ENCODE measurements around the gene FBXO31.

The FBXO31 gene, protein sequence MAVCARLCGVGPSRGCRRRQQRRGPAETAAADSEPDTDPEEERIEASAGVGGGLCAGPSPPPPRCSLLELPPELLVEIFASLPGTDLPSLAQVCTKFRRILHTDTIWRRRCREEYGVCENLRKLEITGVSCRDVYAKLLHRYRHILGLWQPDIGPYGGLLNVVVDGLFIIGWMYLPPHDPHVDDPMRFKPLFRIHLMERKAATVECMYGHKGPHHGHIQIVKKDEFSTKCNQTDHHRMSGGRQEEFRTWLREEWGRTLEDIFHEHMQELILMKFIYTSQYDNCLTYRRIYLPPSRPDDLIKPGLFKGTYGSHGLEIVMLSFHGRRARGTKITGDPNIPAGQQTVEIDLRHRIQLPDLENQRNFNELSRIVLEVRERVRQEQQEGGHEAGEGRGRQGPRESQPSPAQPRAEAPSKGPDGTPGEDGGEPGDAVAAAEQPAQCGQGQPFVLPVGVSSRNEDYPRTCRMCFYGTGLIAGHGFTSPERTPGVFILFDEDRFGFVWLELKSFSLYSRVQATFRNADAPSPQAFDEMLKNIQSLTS

DNA sequence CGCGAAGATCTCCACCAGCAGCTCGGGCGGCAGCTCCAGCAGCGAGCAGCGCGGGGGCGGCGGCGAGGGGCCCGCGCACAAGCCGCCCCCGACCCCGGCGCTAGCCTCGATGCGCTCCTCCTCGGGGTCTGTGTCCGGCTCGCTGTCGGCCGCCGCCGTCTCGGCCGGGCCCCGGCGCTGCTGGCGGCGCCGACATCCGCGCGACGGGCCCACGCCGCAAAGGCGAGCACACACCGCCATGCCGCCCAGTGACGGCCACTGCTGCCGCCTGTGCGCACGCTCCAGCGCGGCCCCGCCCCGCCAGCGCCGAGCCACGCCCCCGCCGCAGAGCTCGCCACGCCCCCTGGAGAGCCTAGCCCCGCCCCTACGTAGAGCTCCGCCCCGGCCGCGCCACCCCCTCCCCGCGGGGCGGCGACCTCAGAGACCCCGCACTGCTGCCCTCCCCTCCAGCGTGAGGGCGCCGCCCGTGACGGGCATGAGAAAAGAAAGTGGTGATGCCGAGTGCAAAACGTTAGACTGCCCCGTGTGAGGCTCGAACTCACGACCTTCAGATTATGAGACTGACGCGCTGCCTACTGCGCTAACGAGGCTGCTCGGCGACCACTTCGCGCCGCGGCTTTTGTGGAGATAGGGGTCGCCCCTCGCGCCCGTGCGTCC is at the start of gene FBXO31:
FBXO31 (minus strand) TSS at position 272 of the 657 bp plus-strand sequence; CDS start at position 240, 32 bp downstream.
- peak; percentile 92 for DNase-seq

DNA sequence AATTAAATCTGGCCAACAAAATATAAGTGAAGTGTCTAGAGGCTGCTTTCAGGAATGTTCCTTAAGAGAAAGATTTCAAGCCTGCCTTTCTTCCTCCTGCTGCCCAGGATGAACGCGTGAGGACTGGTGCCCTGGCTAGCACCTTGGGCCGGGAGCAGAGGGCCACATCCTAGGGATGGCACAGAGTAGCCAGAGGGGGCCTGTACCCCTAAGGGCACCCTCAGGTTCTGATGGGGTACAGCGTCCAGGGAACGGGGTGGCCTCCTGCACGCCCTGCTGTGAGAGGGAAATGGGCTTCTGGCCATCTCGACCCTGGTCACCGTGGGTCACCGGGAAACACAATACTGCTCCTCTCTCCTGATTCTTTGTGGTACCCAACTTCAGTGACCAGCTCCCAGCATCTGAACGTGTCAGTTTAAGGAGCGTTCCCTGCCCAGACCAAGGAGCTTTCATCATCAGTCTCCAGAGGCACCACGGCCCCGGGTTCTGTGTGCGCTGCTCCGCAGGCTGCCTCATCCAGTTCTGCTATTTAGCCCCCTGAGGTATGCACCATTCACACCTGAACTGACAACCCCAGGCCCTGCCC is 48.8 kb upstream of the FBXO31 start:
- DNase-seq = no peak

DNA sequence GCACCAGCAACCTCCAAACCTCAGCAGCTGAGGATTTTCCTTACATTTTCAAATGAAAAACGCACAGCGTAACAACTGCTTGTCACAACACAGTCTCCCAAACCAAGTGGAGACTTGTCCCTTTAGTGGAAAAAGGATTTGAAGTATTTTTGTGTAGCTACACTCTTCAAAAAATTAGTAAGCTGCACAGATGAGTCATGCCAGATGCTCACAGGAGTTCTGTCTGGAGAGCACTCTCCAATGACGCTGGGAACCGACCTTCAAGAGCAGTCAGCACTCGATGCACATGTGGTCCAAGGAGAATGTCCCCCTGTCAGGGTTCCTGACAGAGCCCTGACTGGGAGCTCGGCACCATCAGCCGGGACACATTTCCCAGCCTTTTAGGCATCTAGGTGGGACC is 48.4 kb upstream of the FBXO31 start:
- no peak for DNase-seq

DNA sequence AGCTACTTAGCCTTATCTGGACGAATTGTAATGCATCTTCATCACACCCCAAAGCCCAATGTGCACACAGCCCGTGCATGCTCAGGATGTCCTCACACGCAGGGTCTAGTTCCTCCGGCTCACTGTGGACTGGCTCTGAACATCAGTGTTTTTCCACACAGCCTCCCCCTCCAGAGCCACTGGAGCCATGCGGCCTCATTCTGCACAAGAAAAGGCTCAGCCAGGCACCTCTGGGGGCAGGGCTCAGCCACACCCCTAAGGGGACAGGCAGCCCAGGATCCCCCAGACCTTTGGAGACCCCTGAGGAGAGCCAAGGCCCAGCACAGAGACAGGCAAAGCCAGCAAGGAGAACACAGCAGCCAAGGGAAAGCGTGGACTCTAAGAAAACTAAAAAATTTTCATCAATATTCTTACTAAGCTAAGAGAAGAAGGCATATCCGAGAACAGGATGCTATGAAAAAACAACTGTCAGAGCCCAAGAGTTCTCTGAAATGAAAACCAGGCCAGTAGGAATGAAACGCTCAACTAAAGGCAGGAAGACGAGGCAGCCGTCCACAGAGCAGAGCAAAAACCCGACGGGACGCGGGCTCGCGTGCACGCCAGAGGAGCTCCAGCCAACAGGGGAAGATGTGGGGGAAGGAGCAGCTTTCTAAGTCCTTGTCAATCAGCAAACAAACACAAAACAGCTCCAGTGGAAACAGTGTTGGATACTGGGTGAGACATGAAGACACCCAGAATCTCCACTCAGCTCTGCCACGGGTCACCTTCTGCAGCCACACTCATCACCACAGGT is 43.0 kb upstream of the FBXO31 start:
- no peak for DNase-seq

DNA sequence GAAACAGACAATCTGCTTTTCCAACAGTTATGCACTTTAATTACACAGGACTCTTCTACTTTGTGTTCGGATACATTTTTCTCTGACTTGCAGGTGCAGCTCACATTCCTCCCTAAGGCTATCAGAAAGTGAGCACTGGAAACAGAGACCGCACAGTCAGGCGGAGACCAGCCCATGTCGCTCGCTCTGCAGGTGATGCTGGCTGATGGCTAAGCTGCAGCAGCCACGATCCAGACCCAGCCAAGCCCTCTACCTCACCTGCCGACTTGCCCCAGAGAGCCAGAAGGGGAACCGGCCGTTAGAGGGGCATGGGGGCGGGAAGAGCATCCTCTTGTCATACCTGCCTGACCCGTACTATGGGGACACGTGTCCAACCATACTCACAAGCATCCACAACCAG is 42.4 kb upstream of the FBXO31 start:
- DNase-seq = no peak

DNA sequence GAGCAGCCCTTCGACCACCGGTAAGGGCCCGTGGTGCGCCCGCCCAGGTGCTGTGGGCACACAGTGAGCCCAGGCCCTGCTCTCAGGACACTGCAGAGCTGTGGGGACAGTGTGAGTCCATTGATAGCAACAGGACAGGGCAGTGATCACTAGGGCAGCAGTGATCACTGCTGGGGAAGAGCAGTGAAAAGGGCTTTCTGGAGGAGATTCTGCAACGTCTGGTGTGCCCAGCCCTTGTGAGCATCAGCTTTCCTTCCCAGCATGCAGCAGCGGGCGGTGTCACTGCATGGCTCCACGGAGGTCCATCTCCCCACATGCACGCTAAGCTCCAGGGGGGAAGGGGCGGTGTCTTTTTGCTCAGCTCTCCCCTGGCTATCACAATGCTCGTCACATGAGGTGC is 40.7 kb upstream of the FBXO31 start:
- DNase-seq = no peak

DNA sequence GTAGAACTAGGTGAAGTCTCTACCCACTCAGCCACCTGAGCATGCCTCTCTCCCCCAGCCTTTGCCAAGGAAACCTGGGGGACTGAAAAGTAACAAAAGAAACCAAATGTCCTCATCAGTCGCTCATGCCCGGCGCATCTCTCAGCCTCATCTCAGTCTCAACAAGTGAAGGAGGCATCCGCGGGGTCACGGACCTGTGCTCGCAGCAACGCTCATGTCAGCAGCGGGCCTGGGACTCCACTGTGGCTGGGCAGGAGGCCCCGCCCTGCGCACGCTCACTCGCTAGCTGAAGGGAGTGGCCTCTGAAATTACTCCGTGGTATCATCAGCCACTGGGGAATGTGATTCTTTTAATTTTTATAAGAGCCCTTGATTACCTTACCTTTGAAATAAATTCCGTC is 39.9 kb upstream of the FBXO31 start:
- DNase-seq = no peak

DNA sequence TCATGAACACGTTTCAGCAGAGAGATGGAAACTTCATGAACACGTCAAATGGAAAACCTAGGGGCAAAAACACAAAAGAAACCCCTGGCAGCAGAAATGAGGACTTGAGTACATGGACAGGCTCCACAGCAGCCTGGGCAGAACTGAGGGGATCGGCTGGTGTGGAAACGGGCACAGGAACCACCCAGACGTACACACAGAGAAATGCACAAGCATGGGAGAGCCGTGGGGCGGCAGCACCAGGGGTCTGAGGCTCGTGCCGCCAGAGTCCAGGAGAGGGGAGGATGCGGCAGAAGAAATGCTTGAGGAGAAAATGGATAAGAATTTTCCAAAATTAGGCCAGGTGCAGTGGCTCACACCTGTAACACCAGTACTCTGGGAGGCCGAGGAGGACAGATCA is 38.5 kb upstream of the FBXO31 start:
- no peak for DNase-seq

DNA sequence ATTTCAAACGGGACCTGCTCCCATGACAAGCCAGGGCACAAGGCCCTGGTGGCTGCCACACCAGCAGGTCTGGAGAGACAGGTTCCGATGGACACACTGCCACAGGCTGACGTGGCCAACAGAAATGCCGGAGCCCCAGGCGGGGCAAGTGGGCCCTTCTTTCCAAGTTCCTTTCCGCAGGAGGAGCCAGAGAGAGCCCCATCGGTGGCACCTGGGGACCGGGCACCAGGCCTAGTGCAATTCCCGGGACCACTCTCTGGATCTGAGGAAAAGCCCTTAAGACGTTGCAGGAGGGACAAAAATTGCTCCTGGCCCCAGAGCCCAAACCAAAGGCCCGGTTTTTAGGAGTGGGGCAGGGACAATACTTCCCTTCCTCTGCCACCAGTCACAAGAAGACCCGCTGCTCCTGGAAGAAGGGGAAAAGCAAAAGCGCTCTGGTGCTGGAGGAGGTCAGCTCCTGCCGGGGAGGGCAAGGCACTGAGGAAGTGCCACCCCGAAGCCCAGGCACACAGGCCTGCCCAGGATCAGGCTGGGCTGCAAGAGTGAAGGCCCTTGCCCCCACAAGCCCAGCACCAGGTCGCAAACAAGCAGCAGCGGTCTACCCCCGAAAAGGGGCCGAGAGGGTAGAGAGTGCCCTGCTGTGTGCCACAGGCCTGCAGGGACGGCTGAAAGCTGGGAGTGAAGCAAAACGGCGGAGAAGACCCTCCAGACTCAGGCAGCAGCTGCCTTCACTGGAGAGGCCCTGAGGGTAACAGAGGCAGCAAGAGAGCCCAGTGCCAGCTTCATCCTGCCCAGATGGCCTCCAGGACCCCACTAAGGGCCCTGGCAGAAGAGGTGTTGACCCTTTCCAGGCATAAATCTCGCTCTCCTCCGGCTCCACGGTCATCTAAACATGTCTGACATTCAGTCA is 37.7 kb upstream of the FBXO31 start:
- no peak for DNase-seq

DNA sequence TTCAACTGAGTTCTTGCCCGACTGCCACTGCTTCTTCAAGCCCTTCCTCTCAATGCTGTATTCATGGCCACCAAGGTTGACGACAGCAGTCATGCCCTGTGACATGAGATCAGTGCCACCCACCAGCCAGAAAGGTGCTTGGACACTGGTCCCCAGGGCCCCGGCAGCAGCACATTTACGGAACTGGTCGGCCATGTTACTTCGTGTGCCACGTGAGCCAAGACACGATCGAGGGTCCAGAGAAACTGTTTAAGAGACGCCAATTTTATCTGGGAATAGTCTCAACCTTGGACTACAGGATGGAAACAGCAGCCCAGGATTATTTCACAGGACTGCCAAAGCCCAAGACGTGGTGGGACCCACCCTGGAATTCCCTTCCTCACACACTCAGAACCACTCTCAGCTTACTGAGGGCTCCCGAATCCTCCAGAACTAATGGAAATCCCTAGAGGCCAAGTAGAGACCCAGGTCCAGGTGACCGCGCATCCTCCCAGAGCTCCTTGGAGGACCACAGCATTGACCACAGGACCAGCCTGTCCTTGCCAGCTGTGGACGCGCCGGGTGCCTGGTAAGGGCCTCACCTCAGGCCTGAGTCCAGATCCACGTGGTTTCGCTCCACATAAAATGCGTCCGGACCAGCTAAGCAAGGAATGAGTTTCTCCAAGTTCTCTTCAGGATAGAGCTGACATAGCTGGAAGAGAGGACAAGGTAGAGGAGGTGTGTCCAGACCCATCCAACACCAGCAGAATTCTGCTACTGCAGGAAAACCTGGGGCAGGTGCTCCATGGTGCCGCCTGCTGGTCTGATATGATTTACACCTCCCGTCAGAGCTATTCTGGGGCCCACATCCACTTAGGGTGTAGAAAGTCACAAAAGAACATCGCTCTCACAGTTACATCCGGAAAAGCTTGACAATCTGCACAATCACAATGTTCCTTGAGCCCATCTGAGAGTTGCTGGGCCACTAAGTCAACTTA is 36.7 kb upstream of the FBXO31 start:
- DNase-seq = no peak

DNA sequence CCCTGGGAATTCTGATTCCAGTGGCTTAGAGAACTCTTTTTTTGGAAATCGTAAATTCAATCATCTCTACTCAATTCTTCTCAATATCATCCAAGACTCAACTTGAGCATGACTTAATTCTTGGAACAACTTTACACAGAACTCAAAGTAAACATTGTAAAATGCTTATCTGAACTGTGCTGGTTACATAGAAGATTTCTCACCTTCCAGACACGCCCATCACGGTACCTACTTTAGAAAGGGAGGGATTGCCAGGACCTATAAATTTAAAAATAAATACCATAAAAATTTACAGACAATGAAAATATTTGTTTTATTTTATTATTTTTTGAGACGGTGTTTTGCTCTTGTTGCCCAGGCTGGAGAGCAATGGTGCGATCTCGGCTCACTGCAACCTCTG is 35.1 kb upstream of the FBXO31 start:
- DNase-seq = no peak

DNA sequence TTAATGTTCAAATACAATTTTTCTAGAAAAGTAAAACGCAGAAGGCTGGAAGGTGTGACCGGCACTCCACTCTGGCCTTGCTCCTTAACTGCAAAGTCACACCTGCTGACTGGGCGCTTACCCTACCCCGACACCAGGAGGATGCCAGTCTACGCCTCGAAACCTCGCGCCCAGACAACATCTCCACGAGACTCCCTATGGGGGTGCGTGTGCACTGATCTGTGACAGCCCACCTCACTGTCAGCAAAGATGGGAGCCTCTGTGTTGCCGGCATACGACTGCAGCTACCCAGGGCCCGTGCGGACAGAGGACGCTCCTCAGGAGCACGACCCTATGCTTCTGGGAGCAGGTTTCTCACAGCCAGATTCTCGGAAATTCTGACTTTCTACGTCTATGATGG is 34.6 kb upstream of the FBXO31 start:
- DNase-seq = no peak

DNA sequence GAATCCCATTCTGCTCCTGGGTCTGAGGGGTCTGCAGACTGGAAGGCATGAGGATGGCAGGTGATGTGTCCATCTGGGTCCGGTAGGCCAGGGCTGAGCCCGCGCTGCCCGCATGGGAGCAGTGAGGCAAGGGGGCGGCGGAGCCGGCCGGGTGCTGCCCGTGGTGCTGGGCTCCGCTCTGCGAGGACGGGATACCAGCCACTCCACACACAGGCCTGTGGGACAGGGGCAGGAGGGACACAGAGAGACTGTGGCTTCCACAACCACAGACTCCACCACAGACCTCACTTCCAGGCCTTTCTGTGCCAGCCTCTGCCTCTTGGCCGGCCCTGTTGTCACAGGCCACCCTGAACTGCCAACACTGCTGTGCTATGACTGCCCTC is 33.9 kb upstream of the FBXO31 start:
- DNase-seq = no peak

DNA sequence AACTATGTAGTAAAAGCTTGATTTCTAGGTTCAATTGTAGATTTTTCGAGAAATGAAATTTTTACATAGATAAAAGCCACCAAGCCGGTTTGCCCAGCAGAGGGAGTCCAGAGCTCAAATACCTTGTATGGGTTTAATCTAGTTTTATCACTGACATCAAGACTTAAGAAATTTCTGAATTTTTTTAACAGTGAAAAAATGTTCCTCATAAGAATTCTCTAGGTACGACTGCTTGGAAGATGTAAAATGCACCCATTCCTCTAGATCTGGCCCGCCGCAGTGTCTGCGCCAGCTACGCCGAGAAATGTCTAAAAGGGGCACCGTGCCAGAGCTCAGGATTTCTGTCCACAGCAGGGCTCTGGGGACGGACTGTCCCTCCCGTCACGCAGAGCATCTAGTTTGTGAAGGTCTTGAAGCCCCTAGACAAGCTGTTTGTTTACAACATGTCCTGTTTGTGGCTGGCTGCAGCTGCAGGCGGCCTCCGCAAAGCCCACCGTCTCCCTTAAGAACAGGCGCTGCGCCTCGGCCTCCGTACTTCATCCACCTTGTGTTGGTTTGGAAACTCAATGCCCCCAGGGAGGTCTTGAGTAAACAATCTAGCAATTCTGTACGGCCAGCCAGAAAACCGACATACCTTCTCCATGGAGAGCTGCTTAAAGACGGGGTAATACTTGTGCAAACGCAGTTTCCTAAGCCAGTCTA is 33.4 kb upstream of the FBXO31 start:
- peak; percentile 56 for DNase-seq

DNA sequence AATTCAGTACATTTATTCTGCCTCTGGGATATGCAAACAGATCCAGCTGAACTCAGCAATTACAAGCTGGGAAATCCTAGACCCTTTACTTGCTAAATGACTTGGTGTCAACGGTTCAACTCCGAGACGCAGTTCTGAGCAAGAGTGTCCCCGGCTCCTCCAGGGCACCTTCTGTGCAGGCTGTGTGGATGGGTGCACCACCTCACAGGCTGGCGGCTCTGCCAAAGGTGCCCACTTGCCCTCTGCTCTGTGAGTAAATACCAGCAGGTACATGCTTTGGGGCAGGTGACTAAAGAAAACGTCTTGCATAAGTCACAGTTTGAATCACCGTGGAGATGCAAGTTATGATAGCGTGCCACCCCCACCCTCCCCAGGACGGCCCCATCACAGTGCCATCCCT is 31.9 kb upstream of the FBXO31 start:
- DNase-seq = no peak

DNA sequence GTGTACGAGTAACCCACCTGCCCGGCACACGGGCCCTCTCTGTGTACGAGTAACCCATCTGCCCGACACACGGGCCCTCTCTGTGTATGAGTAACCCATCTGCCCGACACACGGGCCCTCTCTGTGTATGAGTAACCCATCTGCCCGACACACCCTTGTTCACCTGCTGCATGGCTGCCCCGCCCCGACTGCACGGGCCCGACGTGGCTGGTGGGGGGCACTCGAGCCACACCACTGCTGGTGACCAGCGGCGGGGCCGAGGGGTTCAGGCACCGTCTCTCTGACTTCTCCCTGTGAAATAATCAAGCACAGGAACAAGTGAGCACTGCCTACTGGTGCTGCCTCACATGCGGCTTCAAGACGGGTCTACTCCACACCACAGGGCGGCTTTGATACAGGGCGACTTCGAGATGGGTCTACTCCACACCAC is 30.7 kb upstream of the FBXO31 start:
- DNase-seq = no peak

DNA sequence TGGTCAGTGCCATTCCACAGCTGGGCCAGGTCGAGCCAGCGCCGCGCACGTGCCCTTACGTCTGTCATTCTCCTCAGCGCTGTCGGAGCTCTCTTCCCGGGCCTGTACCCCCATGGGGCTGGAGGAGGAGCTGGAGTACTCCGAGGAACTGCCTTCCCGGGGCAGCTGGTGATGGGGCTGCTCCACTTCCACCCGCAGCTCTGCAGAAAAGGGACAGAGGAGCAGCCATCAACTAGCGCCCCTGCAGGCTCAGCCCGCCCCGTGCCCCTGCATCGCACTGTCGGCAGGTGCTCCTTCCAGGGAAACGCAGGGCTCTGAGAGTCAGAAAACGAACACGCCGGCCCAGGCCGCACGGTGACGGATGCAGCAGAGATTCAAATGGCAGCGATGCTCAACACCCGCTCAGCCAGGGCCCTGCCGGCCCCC is 29.4 kb upstream of the FBXO31 start:
- DNase-seq = no peak

DNA sequence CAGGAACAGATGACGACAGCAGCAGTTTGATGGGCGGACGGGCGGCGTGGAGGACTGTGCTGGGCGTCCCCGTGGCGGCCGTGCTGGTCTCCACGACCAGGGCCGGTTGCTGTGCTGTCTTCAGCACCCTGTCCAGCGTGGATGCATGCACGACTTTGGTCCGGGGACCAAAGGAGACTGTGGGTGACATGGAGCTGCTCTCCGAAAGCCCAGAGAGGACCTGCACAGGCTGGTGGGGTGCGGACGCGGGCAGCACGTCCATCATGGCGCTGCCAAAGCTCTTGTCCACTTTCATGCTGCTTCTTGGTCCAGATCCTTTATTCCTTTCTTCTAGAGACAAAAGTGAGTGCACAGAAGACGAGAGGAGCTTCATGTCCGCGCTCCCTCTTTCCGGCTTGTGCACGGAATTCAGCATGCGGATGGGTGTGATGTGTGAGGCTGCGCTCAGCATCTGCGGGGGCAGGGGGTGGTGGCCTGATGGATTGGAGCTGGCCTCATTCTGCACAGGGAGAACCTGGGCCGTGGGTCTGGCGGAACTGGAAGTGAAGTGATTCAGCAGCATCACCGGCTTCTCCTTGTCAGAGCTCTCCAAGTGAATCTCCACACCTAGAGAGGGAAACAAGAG is 28.9 kb upstream of the FBXO31 start:
- no peak for DNase-seq

All from hematopoietic multipotent progenitor cell treated with erythropoietin and hydrocortisone succinate and interleukin-3 and kit ligand, for 8 days (in vitro differentiated cells).